SK-N-SH treated with all-trans-retinoic acid at 6 μM for 48 hours (cell line): ENCODE data around the gene CCDC14.

ENCODE experiments used
- ARNTL ChIP-seq: fragments of 450-650 bp; formaldehyde crosslinking; IDR thresholded peaks from 2 replicates; pipeline ENCODE4 v1.5.0; 2020; ENCODE audit warnings: low read depth, mild to moderate bottlenecking, moderate library complexity, borderline replicate concordance
- CREB5 ChIP-seq: fragments of 250-450 bp; sonication (Bioruptor Pico); IDR thresholded peaks from 2 replicates; pipeline ENCODE4 v1.5.1; 2020; ENCODE audit warnings: low read depth, mild to moderate bottlenecking, moderate library complexity
- CSRNP3 ChIP-seq: fragments of 250-450 bp; sonication (Bioruptor Pico); IDR thresholded peaks from 2 replicates; pipeline ENCODE4 v1.5.1; 2021; ENCODE audit warnings: mild to moderate bottlenecking, moderate library complexity
- ISL1 ChIP-seq: fragments of 250-450 bp; sonication (Bioruptor Pico); IDR thresholded peaks from 2 replicates; pipeline ENCODE4 v2.1.2; 2022; ENCODE audit warnings: mild to moderate bottlenecking, moderate library complexity
- PATZ1 ChIP-seq: fragments of 250-450 bp; sonication (Bioruptor Pico); IDR thresholded peaks from 2 replicates; pipeline ENCODE4 v1.8.0; 2020; ENCODE audit warnings: mild to moderate bottlenecking, moderate library complexity, borderline replicate concordance
- POU6F1 ChIP-seq: fragments of 250-450 bp; sonication (Bioruptor Pico); IDR thresholded peaks from 2 replicates; pipeline ENCODE4 v1.8.0; 2021; ENCODE audit warnings: low read depth, mild to moderate bottlenecking, moderate library complexity, borderline replicate concordance
- RARB ChIP-seq: fragments of 250-450 bp; sonication (Bioruptor Pico); IDR thresholded peaks from 2 replicates; pipeline ENCODE4 v1.8.0; 2021; ENCODE audit warnings: mild to moderate bottlenecking, moderate library complexity
- SNAI2 ChIP-seq: fragments of 250-450 bp; sonication (Bioruptor Pico); IDR thresholded peaks from 2 replicates; pipeline ENCODE4 v1.5.0; 2020; ENCODE audit warnings: mild to moderate bottlenecking, moderate library complexity
- TSHZ2 ChIP-seq: fragments of 250-450 bp; sonication (Bioruptor Pico); IDR thresholded peaks from 2 replicates; pipeline ENCODE4 v1.5.0; 2020; ENCODE audit warnings: mild to moderate bottlenecking, moderate library complexity
- ZFP3 ChIP-seq: fragments of 250-450 bp; sonication (Bioruptor Pico); IDR thresholded peaks from 2 replicates; pipeline ENCODE4 v1.5.0; 2020; ENCODE audit warnings: mild to moderate bottlenecking, moderate library complexity
- ZNF565 ChIP-seq: fragments of 450-650 bp; formaldehyde crosslinking; conservative IDR thresholded peaks from 2 replicates; pipeline ENCODE4 v1.5.0; 2020; ENCODE audit warnings: low read depth, mild to moderate bottlenecking, moderate library complexity
- ZNF70 ChIP-seq: fragments of 450-650 bp; formaldehyde crosslinking; IDR thresholded peaks from 2 replicates; pipeline ENCODE4 v1.5.0; 2020; ENCODE audit warnings: mild to moderate bottlenecking, moderate library complexity

GRCh38 chr3:123997543-123997942, 36.5 kb upstream of the CCDC14 start:
- TF ChIP-seq TSHZ2 (no peak), CREB5 (no peak), ZNF565 (CRISPR knock-in tag) (no peak), POU6F1 (CRISPR knock-in tag) (no peak), PATZ1 (CRISPR knock-in tag) (no peak), RARB (CRISPR knock-in tag) (no peak), SNAI2 (CRISPR knock-in tag) (no peak), ISL1 (no peak), ZNF70 (CRISPR knock-in tag) (no peak), ZFP3 (CRISPR knock-in tag) (no peak), CSRNP3 (CRISPR knock-in tag) (no peak), ARNTL (CRISPR knock-in tag) (no peak)
